ENCODE results near the gene ZNF614.

ZNF614 gene

DNA sequence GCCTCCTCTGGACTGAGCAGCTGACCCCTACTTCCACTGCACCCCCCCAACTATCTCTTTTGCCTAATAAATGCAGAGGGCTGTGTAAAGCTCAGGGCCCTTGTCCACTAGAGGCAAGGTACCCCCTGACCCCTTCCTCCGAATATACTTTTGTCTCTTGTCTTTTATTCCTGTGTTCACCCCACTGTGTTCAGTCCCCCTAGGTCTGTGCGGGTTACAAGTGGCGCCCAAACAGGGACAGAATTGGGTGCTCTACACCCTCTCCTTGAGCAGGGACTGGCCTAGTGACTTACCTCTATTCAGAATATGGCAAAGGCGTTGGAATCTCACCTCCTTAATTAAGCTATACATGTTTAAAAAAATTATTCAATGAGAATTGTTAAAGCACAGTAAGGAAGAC lies 56.6 kb downstream of the ZNF614 start:
- H3K4me3 ChIP-seq (replicated peaks; ENCODE audit: low read depth, low read length): no peak overlapping the region
- TF ChIP-seq, protein P1, sequence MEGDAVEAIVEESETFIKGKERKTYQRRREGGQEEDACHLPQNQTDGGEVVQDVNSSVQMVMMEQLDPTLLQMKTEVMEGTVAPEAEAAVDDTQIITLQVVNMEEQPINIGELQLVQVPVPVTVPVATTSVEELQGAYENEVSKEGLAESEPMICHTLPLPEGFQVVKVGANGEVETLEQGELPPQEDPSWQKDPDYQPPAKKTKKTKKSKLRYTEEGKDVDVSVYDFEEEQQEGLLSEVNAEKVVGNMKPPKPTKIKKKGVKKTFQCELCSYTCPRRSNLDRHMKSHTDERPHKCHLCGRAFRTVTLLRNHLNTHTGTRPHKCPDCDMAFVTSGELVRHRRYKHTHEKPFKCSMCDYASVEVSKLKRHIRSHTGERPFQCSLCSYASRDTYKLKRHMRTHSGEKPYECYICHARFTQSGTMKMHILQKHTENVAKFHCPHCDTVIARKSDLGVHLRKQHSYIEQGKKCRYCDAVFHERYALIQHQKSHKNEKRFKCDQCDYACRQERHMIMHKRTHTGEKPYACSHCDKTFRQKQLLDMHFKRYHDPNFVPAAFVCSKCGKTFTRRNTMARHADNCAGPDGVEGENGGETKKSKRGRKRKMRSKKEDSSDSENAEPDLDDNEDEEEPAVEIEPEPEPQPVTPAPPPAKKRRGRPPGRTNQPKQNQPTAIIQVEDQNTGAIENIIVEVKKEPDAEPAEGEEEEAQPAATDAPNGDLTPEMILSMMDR (IDR thresholded peaks at IDR 0.05; ENCODE audit: low read depth, low read length, missing control alignments): no peak
- no peak for DNase-seq (ENCODE audit: extremely low read depth, low read depth)

- no peak overlapping the region for H3K4me3 ChIP-seq (replicated peaks; ENCODE audit: low read depth, low read length)
- DNase-seq (ENCODE audit: extremely low read depth, low read depth): no peak
- TF ChIP-seq, protein P1 (IDR thresholded peaks at IDR 0.05; ENCODE audit: low read depth, low read length, missing control alignments): no peak
Measured at GRCh38 chr19:51970718-51971117, 57.5 kb downstream of the ZNF614 start.

GRCh38 chr19:51965583-51965982 lies 62.6 kb downstream of the ZNF614 start:
- no peak overlapping the region for H3K4me3 ChIP-seq (replicated peaks; ENCODE audit: low read depth, low read length)
- TF ChIP-seq, protein P1 (IDR thresholded peaks at IDR 0.05; ENCODE audit: low read depth, low read length, missing control alignments): no peak
- no peak for DNase-seq (ENCODE audit: extremely low read depth, low read depth)

Data from HFF-Myc (cell line).